DMS153 treated with DMSO at 0.1 percent for 48 hours (cell line): ENCODE data around the gene RAD51B.

Experiments used
- DNase-seq: peaks from one replicate; lab custom pipeline; 2025; ENCODE audit not compliant: unreplicated experiment; lab: John Stamatoyannopoulos, UW

Gene RAD51B

GRCh38 chr14:68513838-68514607, 694.4 kb downstream of the RAD51B start:
- DNase-seq = no peak

GRCh38 chr14:68514608-68515194, 695.1 kb downstream of the RAD51B start:
- no peak for DNase-seq

- no peak for DNase-seq
These were observed 696.8 kb downstream of the RAD51B start for GRCh38 chr14:68516342-68516741.

- no peak for DNase-seq
These were observed 698.6 kb downstream of the RAD51B start for GRCh38 chr14:68518166-68518565.

GRCh38 chr14:68518761-68519670, 699.4 kb downstream of the RAD51B start:
- DNase-seq = no peak

GRCh38 chr14:68519671-68520187, 700.1 kb downstream of the RAD51B start:
- no peak for DNase-seq

GRCh38 chr14:68520637-68521556, 701.3 kb downstream of the RAD51B start:
- peak; percentile 6 for DNase-seq

- no peak for DNase-seq
These were observed 702.0 kb downstream of the RAD51B start for GRCh38 chr14:68521557-68521901.

- no peak for DNase-seq
These were observed 702.5 kb downstream of the RAD51B start for GRCh38 chr14:68521961-68522509.

GRCh38 chr14:68522510-68523325, 703.1 kb downstream of the RAD51B start:
- no peak for DNase-seq

- DNase-seq = no peak
These were observed 703.7 kb downstream of the RAD51B start for GRCh38 chr14:68523326-68523610.

- DNase-seq = no peak
These were observed 704.6 kb downstream of the RAD51B start for GRCh38 chr14:68523989-68524725.

GRCh38 chr14:68525516-68525915, 705.9 kb downstream of the RAD51B start:
- no peak for DNase-seq

- DNase-seq = no peak
These were observed 707.0 kb downstream of the RAD51B start for GRCh38 chr14:68526512-68527091.

- no peak for DNase-seq
These were observed 707.8 kb downstream of the RAD51B start for GRCh38 chr14:68527329-68527851.

GRCh38 chr14:68528040-68528687, 708.6 kb downstream of the RAD51B start:
- DNase-seq = no peak

- no peak for DNase-seq
These were observed 710.9 kb downstream of the RAD51B start for GRCh38 chr14:68530443-68530842.

- DNase-seq = no peak
These were observed 712.9 kb downstream of the RAD51B start for GRCh38 chr14:68532496-68532895.
